Posterior vena cava (tissue), 2 donors: ENCODE results near the gene ESRRA. TPM values are rescaled to one million over a fixed set of nuclear protein-coding genes. Genes with fewer than 3 reads are reported as not detected.

Experiments used
- DNase-seq: peaks from one replicate; pipeline ENCODE4 v3.0.0-alpha.2; 2020; ENCODE audit warnings: low spot score
- intact Hi-C, 2 donors: fragments of 100-400 bp; cut with DNase I; formaldehyde crosslinking; loops; one replicate each; pipeline versions ENCODE4 v1.14.1 to v1.14.2; 2022 to 2023
- total RNA-seq, 2 donors: library from RNA; stranded (reverse); fragmentation: NEBNext Ultra II Directional; extraction: Animal tissue kit (Norgen Biotek cat#: 25700); gene quantifications; one replicate each; pipeline ENCODE4 v1.2.1, GENCODE V29; 2021
- donor health status: DM: yes; HTN: yes; CAD: no.
- donor health status: DM: yes; HTN: yes; CAD: no.

Gene ESRRA
- total RNA-seq, 2 donors from 2014 or later = 33.5 to 41.2 TPM

- peak; percentile 72 for DNase-seq
- intact Hi-C loops = no loop called here
Measured at GRCh38 chr11:64289002-64289564, 16.2 kb upstream of the ESRRA start.

GRCh38 chr11:64290352-64291261, 14.7 kb upstream of the ESRRA start:
- DNase-seq = peak; percentile 73
- intact Hi-C loops = loop anchor here in 1 of 2 donors (10.0 kb wide), 1 partner anchor 86 kb away; the partner anchor contains the start of gene FERMT3

- intact Hi-C loops = loop anchor here in 1 of 2 donors (10.0 kb wide), 1 partner anchor 87 kb away; the partner anchor contains the start of gene FERMT3
- DNase-seq = peak; percentile 77
Measured at GRCh38 chr11:64291262-64291751, 14.0 kb upstream of the ESRRA start, which contains the start of gene KCNK4. KCNK4 (plus strand) TSS chr11:64291302; CDS start chr11:64293019, 1,717 bp downstream.

GRCh38 chr11:64291752-64292459, 13.4 kb upstream of the ESRRA start:
- no peak for DNase-seq
- intact Hi-C loops = loop anchor here in 1 of 2 donors (10.0 kb wide), 1 partner anchor 87 kb away; the partner anchor contains the start of gene FERMT3

- intact Hi-C loops = loop anchor here in 1 of 2 donors (10.0 kb wide), 1 partner anchor 88 kb away; the partner anchor contains the start of gene FERMT3
- no peak for DNase-seq
Measured at GRCh38 chr11:64292460-64293254, 12.7 kb upstream of the ESRRA start.

- no peak for DNase-seq
- intact Hi-C loops = loop anchor here in 1 of 2 donors (10.0 kb wide), 1 partner anchor 90 kb away; the partner anchor contains the start of gene FERMT3
Measured at GRCh38 chr11:64294774-64295173, 10.6 kb upstream of the ESRRA start.

- intact Hi-C loops = loop anchor here in 1 of 2 donors (10.0 kb wide), 1 partner anchor 91 kb away; the partner anchor contains the start of gene FERMT3
- DNase-seq = no peak
Measured at GRCh38 chr11:64295760-64296159, 9.6 kb upstream of the ESRRA start.

GRCh38 chr11:64296236-64296635, 9.1 kb upstream of the ESRRA start:
- DNase-seq = no peak
- intact Hi-C loops = loop anchor here in 1 of 2 donors (10.0 kb wide), 1 partner anchor 91 kb away; the partner anchor contains the start of gene FERMT3

GRCh38 chr11:64296830-64297698, 8.3 kb upstream of the ESRRA start:
- intact Hi-C loops = loop anchor here in 1 of 2 donors (10.0 kb wide), 1 partner anchor 92 kb away; the partner anchor contains the start of gene FERMT3
- peak; percentile 67 for DNase-seq

GRCh38 chr11:64297699-64298358, 7.5 kb upstream of the ESRRA start:
- DNase-seq = peak; percentile 71
- intact Hi-C loops = loop anchor here in 1 of 2 donors (10.0 kb wide), 1 partner anchor 93 kb away; the partner anchor contains the start of gene FERMT3

- intact Hi-C loops = loop anchor here in 1 of 2 donors (10.0 kb wide), 1 partner anchor 94 kb away; the partner anchor contains the start of gene FERMT3
- DNase-seq = peak; percentile 87
Measured at GRCh38 chr11:64298966-64299846, 6.1 kb upstream of the ESRRA start.

GRCh38 chr11:64299847-64300648, 5.3 kb upstream of the ESRRA start, which contains the start of gene CATSPERZ:
CATSPERZ (plus strand) TSS chr11:64300358; CDS start chr11:64300411, 53 bp downstream.
- intact Hi-C loops = loop anchor here (5.0 to 10.0 kb wide), 3 partner anchors 55 to 95 kb away; partner anchors contain the start of genes FERMT3 (in 2 of the 2), FKBP2 (in 1 of the 2) and PPP1R14B (in 1 of the 2)
- DNase-seq = peak; percentile 84

- intact Hi-C loops = loop anchor here (5.0 to 10.0 kb wide), 2 partner anchors 59 to 96 kb away; partner anchors contain the start of genes FERMT3 (in 1 of the 2), FKBP2 (in 1 of the 2) and PPP1R14B (in 1 of the 2)
Measured at GRCh38 chr11:64303109-64304031, 2.0 kb upstream of the ESRRA start.

More at GRCh38 chr11:64303109-64304031, 2.0 kb upstream of the ESRRA start:
- DNase-seq = peak; percentile 70
